NCI-H2029 treated with DMSO at 0.1 percent for 48 hours (cell line): ENCODE data around the gene GRK5.
"Not testable (repeated sequence)": the region's sequence is repeated elsewhere in the genome, so short reads cannot be mapped to it uniquely, and the experiment has no call there.

Source experiments
- DNase-seq: peaks from one replicate; lab custom pipeline; 2025; lab: John Stamatoyannopoulos, UW

The GRK5 gene

DNA sequence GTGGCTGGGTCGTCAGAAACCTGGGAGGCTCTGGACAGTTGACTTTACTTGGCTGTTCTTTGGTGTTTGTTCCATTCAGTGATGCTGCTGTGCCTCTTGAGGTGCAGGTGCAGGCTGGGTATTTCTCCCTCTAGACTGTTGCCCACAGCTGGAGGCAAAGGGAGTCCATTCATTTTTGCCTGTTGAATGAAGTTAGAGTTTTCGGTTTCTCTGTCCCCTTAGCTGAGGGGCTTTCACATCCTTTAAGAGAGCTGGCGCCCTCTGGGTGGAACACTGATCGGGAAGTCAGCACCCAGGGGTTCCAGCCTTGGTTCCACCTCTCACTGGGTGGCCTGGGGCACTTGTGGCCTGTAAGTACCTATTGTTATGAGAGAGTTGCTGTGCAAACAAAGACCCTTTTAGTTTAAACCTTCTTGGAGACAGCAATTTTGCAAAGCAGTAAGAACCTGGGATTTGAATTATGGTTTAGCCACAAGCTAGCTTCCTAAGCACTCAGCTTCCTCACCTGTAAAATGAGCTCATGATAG lies 67.2 kb downstream of the GRK5 start:
- DNase-seq, result no peak

DNA sequence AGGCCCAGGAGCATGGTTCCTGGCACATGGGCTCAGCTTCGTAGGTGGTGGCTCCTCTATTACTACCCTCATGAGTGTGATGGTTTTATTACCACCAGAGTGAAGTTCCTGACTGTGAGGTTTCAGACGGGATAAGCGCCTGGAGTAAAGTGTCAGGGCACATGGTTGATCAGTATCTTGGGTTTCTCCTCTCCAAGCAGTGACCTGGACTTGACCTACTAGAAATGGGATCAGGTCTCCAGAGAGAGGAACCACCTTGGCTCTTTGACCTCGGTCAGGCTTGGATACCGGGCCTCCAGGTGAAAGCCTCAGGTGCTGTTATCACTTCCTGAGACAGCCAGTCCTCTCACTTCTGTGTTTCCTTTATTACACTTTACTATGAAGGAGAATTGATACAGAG lies 67.7 kb downstream of the GRK5 start:
- DNase-seq, result no peak

DNA sequence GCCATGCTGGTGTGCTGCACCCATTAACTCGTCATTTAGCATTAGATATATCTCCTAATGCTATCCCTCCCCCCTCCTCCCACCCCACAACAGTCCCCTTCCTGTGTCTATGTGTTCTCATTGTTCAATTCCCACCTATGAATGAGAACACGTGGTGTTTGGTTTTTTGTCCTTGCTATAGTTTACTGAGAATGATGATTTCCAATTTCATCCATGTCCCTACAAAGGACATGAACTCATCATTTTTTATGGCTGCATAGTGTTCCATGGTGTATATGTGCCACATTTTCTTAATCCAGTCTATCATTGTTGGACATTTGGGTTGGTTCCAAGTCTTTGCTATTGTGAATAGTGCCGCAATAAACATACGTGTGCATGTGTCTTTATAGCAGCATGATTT lies 68.8 kb downstream of the GRK5 start:
- not testable (repeated sequence) for DNase-seq

DNA sequence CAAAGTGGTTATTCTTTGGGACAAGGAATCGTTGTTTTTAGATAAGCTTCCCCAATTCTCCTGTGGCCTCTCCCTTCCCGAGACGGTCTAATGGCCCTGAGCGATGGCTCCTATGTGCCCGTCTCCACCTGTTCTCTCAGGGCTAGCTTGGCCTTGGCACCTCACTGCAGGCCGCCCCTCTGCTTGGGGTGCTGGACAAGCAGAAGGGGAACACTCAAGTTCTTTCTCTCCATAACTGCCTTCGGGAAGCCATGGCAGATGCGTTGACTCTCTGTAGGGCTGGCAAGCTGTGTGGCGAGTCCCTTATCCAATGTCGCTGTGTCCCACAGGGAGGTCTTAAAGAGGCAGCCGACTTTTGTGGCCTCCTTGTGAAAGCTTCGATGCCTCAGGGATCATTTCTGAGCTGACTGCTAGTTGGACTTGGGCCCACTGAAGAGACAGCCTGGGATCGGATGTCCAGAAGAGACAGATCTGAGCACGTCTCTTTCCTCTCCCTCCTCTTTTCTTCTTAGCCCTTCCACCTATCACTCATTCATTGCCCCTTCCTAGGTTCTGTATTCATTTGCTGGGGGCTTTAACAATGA lies 70.8 kb downstream of the GRK5 start:
- DNase-seq, result no peak

DNA sequence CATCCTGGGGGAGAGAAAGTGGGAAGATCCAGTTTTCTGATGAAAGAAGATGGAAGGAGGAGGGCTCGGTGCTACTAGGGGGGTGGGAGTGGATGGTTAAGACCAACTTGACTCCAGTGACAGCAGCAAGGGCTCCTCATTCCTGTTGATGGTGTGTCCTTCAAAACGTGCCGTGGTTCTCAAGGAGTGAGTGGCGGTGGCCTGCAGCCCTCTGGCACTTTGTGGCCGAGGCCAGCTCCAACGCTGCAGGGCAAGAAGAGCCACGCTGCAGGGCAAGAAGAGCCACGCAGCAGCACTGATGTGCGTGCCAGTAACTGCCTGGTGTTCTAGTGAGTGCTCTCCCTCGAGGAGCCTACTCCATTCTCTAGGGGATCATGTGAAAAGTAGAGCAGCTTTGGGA lies 72.1 kb downstream of the GRK5 start:
- no peak for DNase-seq

DNA sequence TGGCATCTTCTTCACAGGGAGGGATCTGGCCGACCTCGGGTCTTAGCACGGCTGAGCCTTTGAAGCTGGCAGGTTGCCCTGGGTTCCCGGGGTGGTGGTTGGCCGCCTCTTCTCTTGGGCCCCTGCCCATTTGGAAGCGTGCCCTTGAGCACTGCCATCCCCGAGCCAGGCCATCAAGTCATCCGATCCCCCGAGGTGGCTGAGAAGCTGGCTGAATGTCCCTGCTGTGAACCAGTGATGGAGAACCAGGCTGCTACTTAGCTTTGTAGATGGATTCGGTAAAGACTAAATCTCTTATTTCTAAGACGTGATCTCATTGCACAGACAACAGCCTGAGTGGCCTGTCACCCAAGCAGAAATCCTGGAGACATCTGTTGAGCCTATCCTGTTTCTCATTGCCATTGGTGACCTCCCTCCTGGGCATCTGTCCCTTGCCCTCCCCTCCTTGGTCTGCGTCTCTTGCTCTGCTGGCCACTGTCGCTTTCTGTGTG lies 74.3 kb downstream of the GRK5 start:
- peak; percentile 30 for DNase-seq

DNA sequence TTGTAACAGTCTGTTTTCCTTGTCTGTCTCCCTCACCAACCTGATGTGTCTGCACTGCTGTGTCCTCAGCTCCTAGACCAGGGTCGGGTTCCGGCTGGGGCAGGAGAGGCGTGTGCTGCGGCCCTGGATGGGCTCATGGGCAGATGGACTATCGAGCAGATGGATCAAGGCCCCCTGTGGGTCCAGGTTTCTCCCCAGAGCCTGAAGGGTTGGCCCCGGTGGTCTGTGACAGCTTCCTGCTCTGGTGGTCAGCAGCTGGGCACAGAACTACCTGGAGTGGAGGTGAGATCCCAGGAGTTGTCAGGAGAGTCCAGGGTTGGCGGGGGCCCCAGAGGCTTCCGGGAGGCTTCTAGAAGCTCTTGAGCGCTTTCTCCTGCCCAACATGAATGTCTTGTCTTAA lies 75.1 kb downstream of the GRK5 start:
- no peak for DNase-seq

DNA sequence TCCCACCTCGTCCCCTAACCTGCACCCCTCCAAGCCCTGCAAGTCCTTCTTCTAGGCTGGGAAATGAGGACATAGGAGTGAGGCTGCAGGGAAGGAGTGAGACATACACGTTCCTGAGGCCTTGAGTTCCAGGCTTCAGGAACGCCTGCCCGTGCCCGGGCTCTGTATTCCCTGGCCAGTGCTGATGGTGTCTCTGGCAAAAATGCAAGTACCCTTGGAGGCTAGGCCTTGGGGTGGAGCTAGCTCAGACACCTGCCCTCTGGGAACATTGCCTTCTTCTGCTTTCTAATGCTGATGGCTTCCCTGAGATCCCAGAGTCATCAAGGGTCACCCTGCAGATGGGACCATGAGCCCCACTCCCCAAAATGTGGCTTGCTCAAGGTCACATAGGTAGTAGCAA lies 76.0 kb downstream of the GRK5 start:
- no peak for DNase-seq

DNA sequence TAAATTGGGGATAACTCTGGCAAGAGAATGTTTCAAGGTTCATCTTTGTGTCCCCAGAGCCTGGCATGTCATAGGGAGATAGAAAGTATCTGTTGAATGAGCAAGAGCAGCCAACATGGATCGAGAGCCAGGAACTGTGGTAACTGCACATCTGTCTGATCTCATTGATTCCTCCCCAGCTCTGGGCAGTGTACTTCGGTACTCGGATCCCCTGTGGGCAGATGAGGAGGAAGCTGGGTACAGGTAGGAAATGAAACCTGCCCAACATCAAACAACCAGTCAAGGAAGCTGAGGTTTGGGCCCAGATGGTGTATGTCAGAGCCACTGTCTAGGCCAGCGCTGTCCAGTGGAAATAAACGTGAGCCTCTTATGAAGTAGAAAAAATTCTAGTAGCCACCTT lies 76.4 kb downstream of the GRK5 start:
- DNase-seq, result no peak

DNA sequence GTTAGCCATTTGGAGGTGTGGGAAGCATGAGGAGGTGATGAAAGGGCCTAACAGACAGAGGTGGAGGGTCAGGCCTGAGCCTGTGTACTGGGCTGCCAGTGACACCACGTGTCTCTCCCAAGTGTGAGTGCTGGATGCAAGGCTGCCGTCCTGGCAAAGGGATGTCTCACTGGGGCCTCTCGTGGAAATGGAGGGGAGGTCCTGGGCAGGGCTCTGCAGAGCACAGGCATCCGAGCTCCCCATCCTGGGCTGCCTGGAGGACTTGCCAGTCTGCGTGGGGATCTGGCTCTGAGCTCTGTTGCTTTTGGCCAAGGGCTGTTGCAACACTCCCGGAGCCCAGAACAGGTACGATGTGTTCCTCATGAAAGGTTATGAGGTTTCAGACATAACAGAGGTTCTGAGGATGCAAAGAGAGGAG lies 77.3 kb downstream of the GRK5 start:
- no peak for DNase-seq

DNA sequence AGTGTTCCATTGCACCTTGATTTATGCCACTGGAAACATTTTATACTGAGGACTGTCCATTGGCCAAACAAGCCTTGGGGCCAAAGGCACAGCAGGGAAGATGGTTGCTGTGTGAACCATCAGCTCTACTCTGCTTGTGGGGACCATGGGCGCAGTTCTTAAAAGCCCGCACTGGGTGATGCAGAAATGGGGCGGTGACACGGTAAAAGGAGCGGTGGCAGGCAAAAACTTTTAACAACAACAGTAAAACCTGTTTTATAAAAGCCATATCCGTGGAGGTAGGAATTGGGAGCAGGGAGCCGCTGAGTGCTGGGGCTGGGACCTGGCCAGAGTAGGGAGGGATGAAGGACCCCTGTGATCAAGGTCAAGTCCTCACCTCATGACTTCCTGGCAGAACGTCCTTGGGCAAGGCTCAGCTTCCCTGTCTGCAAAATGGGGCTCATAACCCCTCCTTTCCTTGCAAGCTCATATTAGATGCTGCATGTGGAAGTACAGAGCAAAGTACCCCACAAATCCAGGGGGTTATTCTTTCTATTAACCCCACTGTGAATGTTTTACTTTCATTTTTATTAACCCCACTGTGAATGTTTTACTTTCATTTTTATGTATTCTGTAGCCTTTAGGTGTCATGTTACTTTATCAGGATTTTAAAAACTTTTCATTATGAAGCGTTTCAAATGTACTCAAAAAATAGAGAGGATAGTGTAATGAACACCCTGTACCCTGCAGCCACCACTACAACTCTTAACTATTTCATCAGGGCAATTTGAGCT lies 78.3 kb downstream of the GRK5 start:
- DNase-seq, result no peak

DNA sequence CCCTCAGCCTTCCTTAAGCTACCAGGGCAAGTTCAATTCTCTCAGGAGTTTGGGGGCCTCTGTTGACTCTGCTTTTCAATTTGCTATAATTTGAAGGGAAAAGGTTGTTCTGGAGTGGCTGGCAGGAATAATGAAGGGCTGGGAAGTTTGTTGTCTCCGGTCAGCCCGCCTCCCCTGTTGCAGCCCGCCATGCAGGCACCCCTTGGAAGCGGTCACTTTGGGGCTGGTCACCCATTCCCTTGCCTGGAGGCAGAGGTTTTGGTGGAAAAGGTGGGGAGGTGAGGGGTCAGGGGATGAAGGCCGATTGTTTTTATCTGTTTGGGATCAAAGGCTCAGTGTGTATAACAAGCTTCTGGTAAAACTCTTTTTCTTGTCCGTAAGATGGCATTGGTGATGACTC lies 79.1 kb downstream of the GRK5 start:
- no peak for DNase-seq

DNA sequence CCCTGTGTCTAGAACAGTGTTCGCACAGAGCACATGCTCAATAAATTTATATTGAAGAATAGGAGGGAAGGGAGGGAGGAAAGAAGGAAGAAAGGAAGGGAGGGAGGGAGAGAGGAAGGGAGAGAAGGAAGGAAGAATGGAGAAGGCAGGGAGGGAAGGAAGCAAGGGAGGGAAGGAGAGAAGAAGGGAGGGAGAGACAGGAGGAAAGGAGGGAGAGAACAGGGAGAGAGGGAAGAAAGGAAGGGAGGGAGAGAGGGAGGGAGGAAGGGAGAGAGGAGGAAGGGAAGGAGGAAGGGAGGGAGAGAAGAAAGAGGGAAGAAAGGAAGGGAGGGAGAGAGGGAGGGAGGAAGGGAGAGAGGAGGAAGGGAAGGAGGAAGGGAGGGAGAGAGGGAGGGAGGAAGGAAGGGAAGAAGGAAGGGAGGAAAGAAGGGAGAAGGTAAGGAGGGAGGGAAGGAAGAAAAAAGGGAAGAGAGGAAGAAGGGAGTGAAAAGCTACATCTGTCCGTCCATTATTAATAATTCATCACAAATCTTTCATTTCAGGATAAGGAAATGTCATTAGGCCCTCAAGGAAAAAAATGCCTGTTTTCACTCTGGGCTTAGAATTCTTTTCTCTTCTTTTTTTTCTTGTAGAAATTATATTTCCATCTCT lies 79.7 kb downstream of the GRK5 start:
- no peak for DNase-seq

DNA sequence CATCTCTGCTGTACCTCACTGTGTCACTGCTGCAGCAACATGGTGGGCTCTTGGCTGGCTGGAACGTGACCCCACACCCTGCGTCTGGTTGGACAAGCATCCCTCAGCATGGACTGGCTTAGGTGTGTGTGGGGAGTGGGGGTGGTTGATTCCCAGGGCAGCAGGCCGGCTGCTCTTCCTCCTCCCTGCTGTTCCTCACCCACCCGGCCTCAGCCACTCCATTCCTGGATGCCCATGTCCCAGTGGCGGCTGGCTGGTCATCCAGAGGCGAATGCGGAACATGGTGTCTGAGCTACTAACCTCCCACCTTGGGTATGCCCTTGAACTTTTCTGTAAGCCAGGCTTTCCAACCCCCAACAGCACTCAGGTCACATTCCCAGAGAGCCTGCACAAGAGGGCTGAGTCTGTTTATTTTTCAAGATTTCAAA lies 81.2 kb downstream of the GRK5 start:
- DNase-seq, result no peak

DNA sequence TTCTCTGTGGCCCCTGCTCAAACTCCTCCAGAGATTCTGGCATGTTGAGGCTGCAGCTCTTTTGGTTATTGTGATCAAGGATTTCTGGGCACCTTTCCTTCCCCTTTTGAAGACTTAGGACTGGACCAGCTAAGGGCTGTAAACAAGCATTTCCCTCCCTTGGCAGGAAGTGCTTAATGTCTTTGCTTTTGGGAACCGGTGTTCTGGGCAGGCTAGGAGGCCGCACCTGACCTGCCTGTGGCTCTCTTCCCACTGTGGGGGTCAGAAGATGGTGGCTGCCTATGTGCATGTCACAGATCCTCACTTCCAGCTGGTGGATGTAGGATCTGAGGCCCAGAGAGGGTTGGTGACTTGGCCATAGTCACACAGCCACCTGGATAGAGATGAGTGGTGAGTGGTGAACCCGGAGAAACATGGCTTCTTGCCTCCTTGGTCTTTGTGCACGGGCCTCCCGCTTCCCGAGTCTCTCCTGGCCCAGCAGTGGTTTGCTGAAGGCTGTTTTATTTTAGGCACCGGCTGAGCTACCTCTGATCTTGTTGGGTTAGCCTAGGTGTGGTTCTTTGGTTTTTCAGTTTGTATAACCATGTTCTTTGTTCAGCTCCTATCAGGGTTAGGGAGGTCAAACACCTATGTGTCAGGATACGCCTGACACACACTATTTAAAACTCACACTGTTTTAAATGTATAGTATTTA lies 82.0 kb downstream of the GRK5 start:
- no peak for DNase-seq

DNA sequence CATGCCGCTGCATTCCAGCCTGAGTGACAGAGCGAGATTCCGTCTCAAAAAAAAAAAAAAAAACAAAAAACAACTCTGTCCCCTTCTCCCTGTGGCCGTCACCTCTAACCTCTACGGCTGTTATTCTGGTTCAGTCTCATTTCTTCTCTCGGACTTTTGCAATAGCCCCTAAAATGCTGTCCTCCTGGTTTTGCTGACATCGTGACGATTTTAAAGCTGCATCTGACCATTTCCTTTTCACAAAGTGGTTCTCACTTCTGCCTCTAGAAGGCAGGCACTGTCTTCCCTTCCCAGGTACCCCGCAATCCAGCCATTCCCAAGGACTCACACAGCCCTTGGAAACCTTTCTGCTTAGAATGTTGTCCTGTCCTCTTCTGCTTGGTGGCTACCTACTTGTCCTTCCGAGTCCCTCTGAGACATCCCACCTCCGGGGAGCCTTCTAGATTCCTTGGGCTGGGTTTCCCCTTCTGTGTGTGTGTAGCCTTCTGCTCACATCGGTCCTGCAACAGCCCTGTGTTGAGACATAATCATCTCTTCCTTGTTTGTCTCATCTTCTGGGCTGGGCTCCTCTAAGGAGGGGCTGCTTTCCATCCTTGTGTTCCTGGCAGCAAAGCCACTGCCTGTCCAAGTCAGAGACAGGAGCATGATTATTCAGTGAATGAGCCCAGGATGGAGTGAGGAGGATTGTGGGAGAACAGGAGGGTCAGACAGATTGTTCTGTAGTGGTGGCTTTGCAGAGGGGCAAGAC lies 83.1 kb downstream of the GRK5 start:
- no peak for DNase-seq

DNA sequence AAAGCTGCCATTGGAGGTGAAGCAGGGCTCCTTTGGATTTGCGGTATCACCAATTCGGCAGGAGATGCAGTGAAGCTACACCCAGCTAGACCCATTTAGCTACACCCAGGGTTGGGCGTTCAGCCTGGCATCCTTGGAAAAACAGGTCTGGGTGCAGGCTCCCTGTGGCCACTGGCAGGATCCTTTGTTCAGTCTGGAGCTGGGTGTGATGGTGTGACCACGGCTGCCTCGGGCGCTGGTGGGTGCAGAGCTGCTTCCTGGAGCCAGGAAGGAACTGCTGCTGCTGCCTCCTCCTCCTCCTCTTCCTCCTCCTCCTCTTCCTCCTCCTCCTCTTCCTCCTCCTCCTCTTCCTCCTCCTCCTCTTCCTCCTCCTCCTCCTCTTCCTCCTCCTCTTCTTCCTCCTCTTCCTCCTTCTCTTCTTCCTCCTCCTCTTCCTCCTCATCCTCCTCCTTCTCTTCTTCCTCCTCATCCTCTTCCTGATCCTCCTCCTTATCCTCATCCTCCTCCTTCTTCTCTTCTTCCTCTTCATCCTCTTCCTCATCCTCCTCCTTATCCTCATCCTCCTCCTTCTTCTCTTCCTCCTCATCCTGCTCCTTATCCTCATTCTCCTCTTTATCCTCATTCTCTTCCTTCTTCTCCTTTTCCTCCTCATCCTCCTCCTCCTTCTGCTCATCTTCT lies 84.0 kb downstream of the GRK5 start:
- no peak for DNase-seq

DNA sequence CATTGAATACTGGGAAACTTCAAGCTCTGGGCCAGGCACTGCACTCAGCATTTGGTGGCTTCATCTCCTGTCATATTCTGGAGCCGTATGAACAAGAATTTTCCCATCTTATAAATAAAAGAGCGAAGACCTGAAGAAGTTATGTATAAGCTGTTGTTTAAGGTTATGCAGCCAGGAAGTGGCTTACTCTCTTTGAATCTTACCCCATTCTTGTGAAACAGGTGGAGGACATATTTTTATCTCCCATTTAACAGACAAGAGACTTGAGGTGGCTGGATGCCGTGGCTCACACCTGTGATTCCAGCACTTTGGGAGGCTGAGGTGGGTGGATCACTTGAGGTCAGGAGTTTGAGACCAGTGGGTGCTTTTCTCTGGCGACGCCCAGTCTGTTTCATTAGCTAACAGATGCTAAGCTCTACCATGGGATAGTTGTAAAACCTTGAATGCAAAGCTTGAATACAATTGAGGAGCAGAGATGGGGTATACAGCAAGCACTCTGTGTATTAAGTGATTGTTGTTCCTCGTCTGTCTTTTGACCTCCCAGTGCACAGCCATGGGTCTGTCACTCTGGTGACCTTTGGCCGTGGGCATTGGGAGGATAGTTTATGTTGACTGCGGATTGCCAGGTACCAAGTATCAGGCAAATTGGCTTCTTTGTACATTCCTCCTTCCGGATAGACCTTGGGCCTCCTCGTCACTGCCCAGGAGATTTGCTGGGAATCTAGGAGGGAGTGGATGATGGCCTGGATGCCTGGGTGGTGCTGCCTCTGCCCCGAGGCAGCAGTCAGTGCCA lies 85.8 kb downstream of the GRK5 start:
- DNase-seq, result no peak

DNA sequence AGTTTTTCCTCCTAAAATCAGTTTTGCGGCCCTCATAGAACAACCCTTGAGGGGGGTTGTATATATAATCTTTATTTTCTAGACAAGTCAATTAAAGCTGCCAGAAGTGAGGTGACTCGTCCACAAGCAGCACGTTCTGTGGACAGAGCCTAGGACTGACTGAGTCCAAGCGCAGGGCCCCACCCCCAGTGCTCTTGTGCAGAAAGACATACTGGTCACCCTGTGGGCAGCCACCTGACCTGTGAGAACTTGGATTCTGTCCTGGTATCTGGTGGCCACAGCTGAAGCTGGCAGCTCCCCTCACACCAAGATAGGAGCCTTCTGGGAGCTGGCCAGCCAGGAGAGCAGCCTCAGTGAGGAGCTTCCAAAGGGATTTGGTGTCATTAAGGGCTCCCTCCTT lies 89.3 kb downstream of the GRK5 start:
- DNase-seq, result no peak
